WI38 (cell line): Measurements from ENCODE around the gene RASAL2.
"Not testable (repeated sequence)": the region's sequence is repeated elsewhere in the genome, so short reads cannot be mapped to it uniquely, and the experiment has no call there.

ENCODE experiments used
- H3K4me3 ChIP-seq: 2 replicates; pipeline ENCODE4 v1.5.1; 2011; ENCODE audit warnings: low read depth, mild to moderate bottlenecking, control low read depth, low read length
- TF ChIP-seq, protein P1 (sequence below): IDR thresholded peaks from 2 replicates; pipeline ENCODE4 v1.5.1; 2012; ENCODE audit warnings: low read depth, mild to moderate bottlenecking, control low read depth, low read length

RASAL2 gene

DNA sequence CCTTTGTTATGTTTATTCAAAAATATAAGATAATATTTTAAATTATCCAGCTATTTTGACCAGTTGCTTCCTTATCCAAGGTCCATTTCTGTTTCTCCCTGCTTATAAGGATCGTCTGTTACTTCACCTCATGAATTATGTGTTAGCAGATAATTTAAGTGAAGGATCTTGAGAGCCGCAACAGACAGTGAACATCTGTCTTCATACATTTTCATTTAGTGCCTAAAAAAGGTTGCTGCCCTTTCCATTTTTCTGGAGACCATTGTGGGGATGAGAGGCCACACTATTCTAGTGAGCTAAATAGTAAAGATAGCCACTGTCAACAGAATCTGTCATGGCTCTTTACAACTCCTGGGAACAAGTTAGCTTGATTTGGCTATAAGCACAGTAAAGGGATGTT, 248.8 kb downstream of the RASAL2 start:
- TF ChIP-seq, protein P1, sequence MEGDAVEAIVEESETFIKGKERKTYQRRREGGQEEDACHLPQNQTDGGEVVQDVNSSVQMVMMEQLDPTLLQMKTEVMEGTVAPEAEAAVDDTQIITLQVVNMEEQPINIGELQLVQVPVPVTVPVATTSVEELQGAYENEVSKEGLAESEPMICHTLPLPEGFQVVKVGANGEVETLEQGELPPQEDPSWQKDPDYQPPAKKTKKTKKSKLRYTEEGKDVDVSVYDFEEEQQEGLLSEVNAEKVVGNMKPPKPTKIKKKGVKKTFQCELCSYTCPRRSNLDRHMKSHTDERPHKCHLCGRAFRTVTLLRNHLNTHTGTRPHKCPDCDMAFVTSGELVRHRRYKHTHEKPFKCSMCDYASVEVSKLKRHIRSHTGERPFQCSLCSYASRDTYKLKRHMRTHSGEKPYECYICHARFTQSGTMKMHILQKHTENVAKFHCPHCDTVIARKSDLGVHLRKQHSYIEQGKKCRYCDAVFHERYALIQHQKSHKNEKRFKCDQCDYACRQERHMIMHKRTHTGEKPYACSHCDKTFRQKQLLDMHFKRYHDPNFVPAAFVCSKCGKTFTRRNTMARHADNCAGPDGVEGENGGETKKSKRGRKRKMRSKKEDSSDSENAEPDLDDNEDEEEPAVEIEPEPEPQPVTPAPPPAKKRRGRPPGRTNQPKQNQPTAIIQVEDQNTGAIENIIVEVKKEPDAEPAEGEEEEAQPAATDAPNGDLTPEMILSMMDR, result no peak
- H3K4me3 ChIP-seq, result no peak overlapping the region

GRCh38 chr1:178344513-178345091, 250.7 kb downstream of the RASAL2 start:
- TF ChIP-seq, protein P1, result peak; percentile 42; the same call in 1 of the 2 replicates
- no peak overlapping the region for H3K4me3 ChIP-seq

DNA sequence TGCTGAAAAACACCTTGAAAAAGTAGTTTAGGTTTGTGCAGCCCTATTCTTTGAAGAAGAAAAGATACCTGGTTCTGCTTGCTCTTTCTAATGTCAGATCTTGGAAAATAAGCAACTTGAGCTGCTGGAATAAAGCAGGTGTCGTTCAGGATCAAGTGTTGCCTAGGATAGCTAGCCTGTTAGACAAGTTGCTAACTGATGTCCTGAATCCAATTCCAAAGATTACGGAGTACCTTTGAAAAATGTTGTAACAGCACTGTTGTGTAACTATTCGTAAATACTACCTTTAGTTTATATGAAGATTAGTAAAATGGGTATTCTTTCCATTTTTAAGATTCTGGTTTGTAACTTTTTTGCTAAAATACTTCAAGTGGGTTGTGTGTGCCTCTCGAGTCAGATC, 251.3 kb downstream of the RASAL2 start:
- TF ChIP-seq, protein P1, result no peak
- no peak overlapping the region for H3K4me3 ChIP-seq

GRCh38 chr1:178345807-178346206, 251.9 kb downstream of the RASAL2 start:
- TF ChIP-seq, protein P1, result no peak
- no peak overlapping the region for H3K4me3 ChIP-seq

DNA sequence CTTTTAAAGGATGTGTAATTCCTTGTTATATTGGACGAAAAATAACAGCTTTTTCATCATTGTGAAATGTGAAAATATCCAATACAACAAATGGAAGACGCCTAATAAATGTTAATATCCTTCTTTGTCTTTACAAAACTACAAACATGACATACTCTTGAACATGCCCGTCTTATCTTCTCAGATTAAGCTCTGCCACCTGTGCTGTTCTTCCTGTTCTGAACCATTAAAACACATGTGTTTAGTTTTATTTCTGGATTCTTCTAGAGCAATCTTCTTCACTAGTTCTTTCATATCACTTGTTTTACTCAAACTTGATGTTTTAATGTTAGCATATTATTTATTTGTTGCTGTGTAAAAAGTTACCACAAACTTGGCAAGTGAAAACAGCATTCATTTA, 255.9 kb downstream of the RASAL2 start:
- TF ChIP-seq, protein P1, result no peak
- H3K4me3 ChIP-seq, result no peak overlapping the region

DNA sequence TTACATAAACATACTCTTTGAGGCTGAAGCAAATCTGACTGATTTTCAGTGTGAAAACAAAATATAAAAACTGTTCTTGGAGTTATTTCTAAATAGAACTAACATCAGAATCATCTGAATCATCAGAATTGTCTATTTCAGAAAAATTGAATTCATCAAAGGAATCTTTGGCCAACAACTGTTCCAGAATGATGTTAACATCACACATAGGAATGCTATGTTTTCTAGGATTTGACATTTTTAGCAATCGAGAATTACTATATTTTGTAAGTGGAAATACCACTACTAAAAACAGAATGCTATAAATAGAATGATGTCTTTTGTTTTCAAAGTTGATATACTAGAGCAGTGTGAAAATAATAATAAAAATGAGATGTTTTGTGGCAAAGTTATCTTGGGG, 258.0 kb downstream of the RASAL2 start:
- not testable (repeated sequence) for H3K4me3 ChIP-seq

GRCh38 chr1:178352790-178353416, 259.0 kb downstream of the RASAL2 start:
- TF ChIP-seq, protein P1, result no peak
- no peak overlapping the region for H3K4me3 ChIP-seq

DNA sequence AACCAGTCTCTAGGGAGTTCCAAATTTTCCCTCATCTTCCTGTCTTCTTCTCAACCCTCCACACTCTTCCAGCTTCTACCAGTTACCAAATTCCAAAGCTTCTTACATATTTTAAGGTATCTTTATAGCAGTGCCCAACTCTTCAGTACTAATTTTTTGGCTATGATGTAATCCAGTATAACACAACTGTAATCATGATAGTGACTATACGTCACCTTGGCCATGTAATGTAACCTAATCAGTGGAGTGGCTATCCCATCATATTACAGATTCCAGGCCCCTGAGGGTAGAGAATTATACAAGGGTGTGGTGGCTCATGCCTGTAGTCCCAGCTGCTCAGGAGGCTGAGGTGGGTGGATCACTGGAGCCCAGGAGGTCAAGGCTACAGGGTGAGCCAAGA, 259.6 kb downstream of the RASAL2 start:
- TF ChIP-seq, protein P1, result no peak
- H3K4me3 ChIP-seq, result no peak overlapping the region
